ENCODE measurements around the gene OTUD5.
"Not testable (repeated sequence)": the region's sequence is repeated elsewhere in the genome, so short reads cannot be mapped to it uniquely, and the experiment has no call there.

Gene OTUD5

DNA sequence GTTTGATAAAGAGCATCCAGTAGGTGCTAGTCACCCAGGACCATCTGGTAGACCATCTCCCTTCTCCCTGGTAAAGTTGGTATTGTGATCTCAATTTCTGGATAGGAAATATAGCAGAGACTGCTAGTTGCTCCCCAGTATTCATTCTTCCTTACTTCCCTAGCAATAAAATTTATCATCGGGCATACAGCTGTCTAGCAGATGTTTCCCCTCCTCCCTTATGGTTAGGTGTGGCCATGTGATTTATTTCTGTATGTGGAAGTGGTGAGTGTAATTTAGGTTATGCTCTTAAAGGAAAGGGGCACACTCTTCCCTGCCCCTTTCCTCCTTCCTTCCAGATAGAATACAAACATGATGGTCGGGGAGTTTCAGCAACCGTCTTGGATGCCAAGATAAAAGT is 26.5 kb upstream of the OTUD5 start:
- H3K9ac ChIP-seq (ENCODE audit: low read length), result no peak overlapping the region
- no peak overlapping the region for H3K14ac ChIP-seq (ENCODE audit: low read length)
- no peak overlapping the region for H2AFZ ChIP-seq (ENCODE audit: insufficient read depth, low read length, poor library complexity)
- no peak overlapping the region for H3K4me3 ChIP-seq (ENCODE audit: low read depth, low read length)
- H3K4ac ChIP-seq (ENCODE audit: low read depth, low read length), result no peak overlapping the region
- H4K12ac ChIP-seq (ENCODE audit: low read depth, low read length), result no peak overlapping the region
- DNase-seq, result no peak
- H3K4me2 ChIP-seq (ENCODE audit: low read length), result no peak overlapping the region
- no peak overlapping the region for H2BK5ac ChIP-seq (ENCODE audit: low read depth, low read length, poor library complexity)
- WGBS (ENCODE audit: extremely low coverage, insufficient coverage, insufficient read length), result no CpG with 5 or more reads among the region's 3 CpGs
- no peak overlapping the region for H3K23ac ChIP-seq (ENCODE audit: low read length)
- H2BK12ac ChIP-seq (ENCODE audit: low read length), result no peak overlapping the region
- H3K27me3 ChIP-seq (ENCODE audit: insufficient read depth, low read length), result no peaks in the 10 kb centered on the region
- no peak overlapping the region for H2AK5ac ChIP-seq (ENCODE audit: low read length)
- peaks cover 36 to 50% of the 10 kb centered on the region in 2 experiments for H3K36me3 ChIP-seq (ENCODE audit: control insufficient read depth in 1 of 2, insufficient read depth in 2 of 2, low read length in 2 of 2)
- H2BK120ac ChIP-seq (ENCODE audit: insufficient read depth, low read length, poor library complexity), result no peak overlapping the region
- no peak overlapping the region for H3K18ac ChIP-seq (ENCODE audit: low read length)
- H3K4me1 ChIP-seq (ENCODE audit: control insufficient read depth in 1 of 2, insufficient read depth in 2 of 2, low read length in 2 of 2), result no peaks in the 10 kb centered on the region
- H3K9me3 ChIP-seq (ENCODE audit: insufficient read depth, low read depth, low read length), result no peaks in the 10 kb centered on the region
- H3K27ac ChIP-seq (ENCODE audit: low read depth, low read length), result no peak overlapping the region
- no peak overlapping the region for H4K8ac ChIP-seq (ENCODE audit: low read depth, low read length)
- no peak overlapping the region for H4K91ac ChIP-seq (ENCODE audit: low read depth, low read length)
- no peaks in the 10 kb centered on the region for H3K79me1 ChIP-seq (ENCODE audit: low read length)
- no peaks in the 10 kb centered on the region for H3K79me2 ChIP-seq (ENCODE audit: control insufficient read depth, insufficient read depth, low read length, poor library complexity)

DNA sequence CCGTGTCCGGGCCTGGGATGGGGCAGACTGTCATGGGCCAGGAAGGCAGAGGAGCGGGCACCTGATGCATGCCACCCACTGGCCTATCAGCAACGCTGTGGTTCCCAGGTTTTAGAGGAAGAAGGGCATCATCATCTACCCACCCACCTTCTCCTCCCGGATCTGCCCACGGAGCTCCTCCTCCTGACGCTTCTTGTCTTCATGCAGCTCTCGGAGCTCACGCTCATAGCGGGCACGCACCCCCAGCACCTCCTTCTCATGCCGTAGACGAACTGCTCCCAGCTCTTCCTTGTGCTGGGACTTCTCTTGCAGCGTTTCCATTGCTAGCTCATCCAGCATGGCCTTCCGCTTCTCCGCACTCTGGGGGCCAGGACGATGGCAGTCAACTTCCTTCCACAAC is 25.7 kb upstream of the OTUD5 start:
- Histone ChIP-seq H3K4ac (ENCODE audit: low read depth, low read length) (no peak overlapping the region), H4K12ac (ENCODE audit: low read depth, low read length) (no peak overlapping the region), H3K23ac (ENCODE audit: low read length) (no peak overlapping the region), H3K79me2 (ENCODE audit: control insufficient read depth, insufficient read depth, low read length, poor library complexity) (no peaks in the 10 kb centered on the region), H2AFZ (ENCODE audit: insufficient read depth, low read length, poor library complexity) (no peak overlapping the region), H3K4me2 (ENCODE audit: low read length) (no peak overlapping the region), H2BK12ac (ENCODE audit: low read length) (no peak overlapping the region), H4K8ac (ENCODE audit: low read depth, low read length) (no peak overlapping the region), H3K27ac (ENCODE audit: low read depth, low read length) (no peak overlapping the region), H3K9me3 (ENCODE audit: insufficient read depth, low read depth, low read length) (no peaks in the 10 kb centered on the region), H2BK120ac (ENCODE audit: insufficient read depth, low read length, poor library complexity) (no peak overlapping the region), H3K4me1 (ENCODE audit: control insufficient read depth in 1 of 2, insufficient read depth in 2 of 2, low read length in 2 of 2) (no peaks in the 10 kb centered on the region), H4K91ac (ENCODE audit: low read depth, low read length) (no peak overlapping the region), H2AK5ac (ENCODE audit: low read length) (no peak overlapping the region), H3K14ac (ENCODE audit: low read length) (no peak overlapping the region), H3K36me3 (ENCODE audit: control insufficient read depth in 1 of 2, insufficient read depth in 2 of 2, low read length in 2 of 2) (peaks cover 34 to 47% of the 10 kb centered on the region in 2 experiments), H3K18ac (ENCODE audit: low read length) (no peak overlapping the region), H3K79me1 (ENCODE audit: low read length) (no peaks in the 10 kb centered on the region), H2BK5ac (ENCODE audit: low read depth, low read length, poor library complexity) (no peak overlapping the region), H3K4me3 (ENCODE audit: low read depth, low read length) (no peak overlapping the region), H3K9ac (ENCODE audit: low read length) (no peak overlapping the region), H3K27me3 (ENCODE audit: insufficient read depth, low read length) (no peaks in the 10 kb centered on the region)
- WGBS (ENCODE audit: extremely low coverage, insufficient coverage, insufficient read length), result no CpG with 5 or more reads among the region's 17 CpGs
- DNase-seq, result no peak

DNA sequence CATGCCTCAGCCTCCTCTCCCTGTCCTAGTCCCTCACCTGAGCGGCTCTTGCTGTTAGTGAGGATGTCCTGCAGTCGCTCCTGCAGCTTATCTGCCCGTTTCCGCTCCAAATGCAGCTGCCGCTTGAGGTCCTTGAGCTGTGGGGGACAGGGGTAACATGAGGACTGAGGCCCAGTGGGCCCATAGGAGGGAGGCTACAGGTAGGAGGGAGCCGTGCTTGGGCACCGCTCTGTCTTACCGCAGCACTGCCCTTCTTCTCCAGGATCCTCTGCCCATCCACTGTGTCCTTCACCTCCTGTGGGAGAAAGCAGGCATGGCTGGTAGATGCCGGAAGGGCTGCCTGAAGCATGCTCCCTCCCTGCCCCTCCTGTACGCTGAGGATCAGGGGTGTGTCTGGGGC is 23.8 kb upstream of the OTUD5 start:
- H2AFZ ChIP-seq (ENCODE audit: insufficient read depth, low read length, poor library complexity), result no peak overlapping the region
- H3K79me2 ChIP-seq (ENCODE audit: control insufficient read depth, insufficient read depth, low read length, poor library complexity), result no peaks in the 10 kb centered on the region
- DNase-seq, result no peak
- H3K79me1 ChIP-seq (ENCODE audit: low read length), result no peaks in the 10 kb centered on the region
- no peak overlapping the region for H3K4ac ChIP-seq (ENCODE audit: low read depth, low read length)
- H2BK5ac ChIP-seq (ENCODE audit: low read depth, low read length, poor library complexity), result no peak overlapping the region
- H3K14ac ChIP-seq (ENCODE audit: low read length), result no peak overlapping the region
- H3K9ac ChIP-seq (ENCODE audit: low read length), result no peak overlapping the region
- WGBS (ENCODE audit: extremely low coverage, insufficient coverage, insufficient read length), result no CpG with 5 or more reads among the region's 10 CpGs
- H3K36me3 ChIP-seq (ENCODE audit: control insufficient read depth in 1 of 2, insufficient read depth in 2 of 2, low read length in 2 of 2), result peaks cover 29 to 44% of the 10 kb centered on the region in 2 experiments
- no peaks in the 10 kb centered on the region for H3K27me3 ChIP-seq (ENCODE audit: insufficient read depth, low read length)
- H3K4me1 ChIP-seq (ENCODE audit: control insufficient read depth in 1 of 2, insufficient read depth in 2 of 2, low read length in 2 of 2), result no peaks in the 10 kb centered on the region
- H3K27ac ChIP-seq (ENCODE audit: low read depth, low read length), result no peak overlapping the region
- H2BK12ac ChIP-seq (ENCODE audit: low read length), result no peak overlapping the region
- H3K4me2 ChIP-seq (ENCODE audit: low read length), result no peak overlapping the region
- H4K91ac ChIP-seq (ENCODE audit: low read depth, low read length), result no peak overlapping the region
- no peak overlapping the region for H4K8ac ChIP-seq (ENCODE audit: low read depth, low read length)
- no peaks in the 10 kb centered on the region for H3K9me3 ChIP-seq (ENCODE audit: insufficient read depth, low read depth, low read length)
- H2BK120ac ChIP-seq (ENCODE audit: insufficient read depth, low read length, poor library complexity), result no peak overlapping the region
- H3K18ac ChIP-seq (ENCODE audit: low read length), result no peak overlapping the region
- H2AK5ac ChIP-seq (ENCODE audit: low read length), result no peak overlapping the region
- no peak overlapping the region for H4K12ac ChIP-seq (ENCODE audit: low read depth, low read length)
- H3K4me3 ChIP-seq (ENCODE audit: low read depth, low read length), result no peak overlapping the region
- H3K23ac ChIP-seq (ENCODE audit: low read length), result no peak overlapping the region

GRCh38 chrX:48980341-48980740 is 22.9 kb upstream of the OTUD5 start:
- WGBS (ENCODE audit: extremely low coverage, insufficient coverage, insufficient read length), result no CpG with 5 or more reads among the region's 10 CpGs
- H3K27me3 ChIP-seq (ENCODE audit: insufficient read depth, low read length); H4K8ac ChIP-seq (ENCODE audit: low read depth, low read length); H3K9me3 ChIP-seq (ENCODE audit: insufficient read depth, low read depth, low read length); H3K4ac ChIP-seq (ENCODE audit: low read depth, low read length); H3K4me3 ChIP-seq (ENCODE audit: low read depth, low read length); H4K12ac ChIP-seq (ENCODE audit: low read depth, low read length); DNase-seq; H3K79me2 ChIP-seq (ENCODE audit: control insufficient read depth, insufficient read depth, low read length, poor library complexity); H3K79me1 ChIP-seq (ENCODE audit: low read length); H3K9ac ChIP-seq (ENCODE audit: low read length); H3K4me1 ChIP-seq (ENCODE audit: control insufficient read depth in 1 of 2, insufficient read depth in 2 of 2, low read length in 2 of 2); H2AFZ ChIP-seq (ENCODE audit: insufficient read depth, low read length, poor library complexity); H3K18ac ChIP-seq (ENCODE audit: low read length); H3K14ac ChIP-seq (ENCODE audit: low read length); H4K91ac ChIP-seq (ENCODE audit: low read depth, low read length); H3K27ac ChIP-seq (ENCODE audit: low read depth, low read length); H2AK5ac ChIP-seq (ENCODE audit: low read length); H3K4me2 ChIP-seq (ENCODE audit: low read length); H3K23ac ChIP-seq (ENCODE audit: low read length); H2BK5ac ChIP-seq (ENCODE audit: low read depth, low read length, poor library complexity); H2BK12ac ChIP-seq (ENCODE audit: low read length); H2BK120ac ChIP-seq (ENCODE audit: insufficient read depth, low read length, poor library complexity): not testable (repeated sequence)
- peaks cover 35 to 49% of the 10 kb centered on the region in 2 experiments for H3K36me3 ChIP-seq (ENCODE audit: control insufficient read depth in 1 of 2, insufficient read depth in 2 of 2, low read length in 2 of 2)

Measured in trophoblast cell (in vitro differentiated cells and primary cell).